ENCODE measurements around the gene TPCN2.
"Not testable (repeated sequence)": the region's sequence is repeated elsewhere in the genome, so short reads cannot be mapped to it uniquely, and the experiment has no call there.

TPCN2 gene

GRCh38 chr11:69073469-69073868 lies 24.7 kb downstream of the TPCN2 start:
- no peak for DNase-seq (ENCODE audit: low read depth in 2 of 2, low spot score in 1 of 2)

- no peak for DNase-seq (ENCODE audit: low read depth in 2 of 2, low spot score in 1 of 2)
These were observed 25.8 kb downstream of the TPCN2 start for GRCh38 chr11:69074375-69075140.

- no peak for DNase-seq (ENCODE audit: low read depth in 2 of 2, low spot score in 1 of 2)
These were observed 26.8 kb downstream of the TPCN2 start for GRCh38 chr11:69075421-69076128.

DNA sequence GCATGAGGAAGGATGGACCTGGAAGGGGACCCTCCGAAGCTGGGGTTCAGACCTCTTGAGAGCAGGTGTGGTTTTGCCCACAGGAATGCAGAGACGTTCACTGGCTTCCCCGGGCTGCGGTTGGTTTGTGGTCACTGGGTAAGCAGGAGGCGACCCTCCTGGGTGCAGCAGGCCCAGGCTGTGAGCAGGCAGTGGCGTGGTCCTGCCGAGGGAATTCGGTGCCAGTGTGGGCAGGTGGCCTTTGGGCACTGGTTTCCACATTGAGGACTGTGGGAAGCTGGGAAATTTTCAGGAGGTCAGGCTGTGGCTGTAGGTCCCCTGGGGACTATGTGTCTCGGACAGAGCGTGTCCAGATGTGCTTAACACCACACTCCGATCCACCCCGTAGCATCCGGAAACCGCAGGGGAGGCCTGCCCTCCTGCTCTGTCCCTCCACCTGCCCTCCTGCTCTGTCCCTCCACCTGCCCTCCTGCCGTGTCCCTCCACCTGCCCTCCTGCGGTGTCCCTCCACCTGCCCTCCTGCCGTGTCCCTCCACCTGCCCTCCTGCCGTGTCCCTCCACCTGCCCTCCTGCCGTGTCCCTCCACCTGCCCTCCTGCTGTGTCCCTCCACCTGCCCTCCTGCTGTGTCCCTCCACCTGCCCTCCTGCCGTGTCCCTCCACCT lies 27.5 kb downstream of the TPCN2 start:
- no peak for DNase-seq (ENCODE audit: low read depth in 2 of 2, low spot score in 1 of 2)

GRCh38 chr11:69076977-69077376 lies 28.2 kb downstream of the TPCN2 start:
- DNase-seq (ENCODE audit: low read depth in 2 of 2, low spot score in 1 of 2), result not testable (repeated sequence)

- no peak for DNase-seq (ENCODE audit: low read depth in 2 of 2, low spot score in 1 of 2)
These were observed 29.8 kb downstream of the TPCN2 start for GRCh38 chr11:69078508-69078907.

- DNase-seq (ENCODE audit: low read depth in 2 of 2, low spot score in 1 of 2), result no peak
These were observed 30.3 kb downstream of the TPCN2 start for GRCh38 chr11:69078930-69079605.

- no peak for DNase-seq (ENCODE audit: low read depth in 2 of 2, low spot score in 1 of 2)
These were observed 31.0 kb downstream of the TPCN2 start for GRCh38 chr11:69079661-69080256.

GRCh38 chr11:69080257-69080995 lies 31.7 kb downstream of the TPCN2 start:
- no peak for DNase-seq (ENCODE audit: low read depth in 2 of 2, low spot score in 1 of 2)

- no peak for DNase-seq (ENCODE audit: low read depth in 2 of 2, low spot score in 1 of 2)
These were observed 32.4 kb downstream of the TPCN2 start for GRCh38 chr11:69081180-69081579.

- no peak for DNase-seq (ENCODE audit: low read depth in 2 of 2, low spot score in 1 of 2)
These were observed 35.0 kb downstream of the TPCN2 start for GRCh38 chr11:69083531-69084247.

- DNase-seq (ENCODE audit: low read depth in 2 of 2, low spot score in 1 of 2), result no peak
These were observed 35.6 kb downstream of the TPCN2 start for GRCh38 chr11:69084371-69084770.

DNA sequence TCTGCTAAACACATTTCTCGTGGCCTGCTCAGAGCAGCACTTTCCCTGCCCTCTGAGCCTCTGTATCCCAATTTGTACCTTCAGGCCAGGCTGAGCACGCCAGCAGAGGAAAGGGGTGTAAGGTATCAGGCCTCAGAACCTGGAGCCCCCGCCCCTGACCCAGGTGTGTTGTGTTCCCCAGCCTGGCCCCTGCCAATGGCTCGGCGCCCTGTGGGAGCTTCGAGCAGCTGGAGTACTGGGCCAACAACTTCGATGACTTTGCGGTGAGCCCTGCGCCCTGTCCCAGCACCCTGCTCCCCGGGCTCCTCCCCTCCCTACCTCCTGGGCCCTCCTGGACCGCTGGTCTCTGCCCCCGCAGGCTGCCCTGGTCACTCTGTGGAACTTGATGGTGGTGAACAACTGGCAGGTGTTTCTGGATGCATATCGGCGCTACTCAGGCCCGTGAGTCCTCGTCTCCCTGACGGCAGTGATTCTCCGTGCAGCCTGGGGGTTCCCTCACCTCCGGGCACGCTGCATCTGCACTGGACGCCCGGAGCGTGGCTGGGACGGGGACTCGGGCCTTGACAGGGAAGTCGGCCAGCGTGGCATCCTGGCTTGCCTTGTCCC lies 36.9 kb downstream of the TPCN2 start:
- DNase-seq (ENCODE audit: low read depth in 2 of 2, low spot score in 1 of 2), result no peak

GRCh38 chr11:69086152-69087132 lies 37.7 kb downstream of the TPCN2 start:
- no peak for DNase-seq (ENCODE audit: low read depth in 2 of 2, low spot score in 1 of 2)

GRCh38 chr11:69087133-69087524 lies 38.4 kb downstream of the TPCN2 start:
- no peak for DNase-seq (ENCODE audit: low read depth in 2 of 2, low spot score in 1 of 2)

DNA sequence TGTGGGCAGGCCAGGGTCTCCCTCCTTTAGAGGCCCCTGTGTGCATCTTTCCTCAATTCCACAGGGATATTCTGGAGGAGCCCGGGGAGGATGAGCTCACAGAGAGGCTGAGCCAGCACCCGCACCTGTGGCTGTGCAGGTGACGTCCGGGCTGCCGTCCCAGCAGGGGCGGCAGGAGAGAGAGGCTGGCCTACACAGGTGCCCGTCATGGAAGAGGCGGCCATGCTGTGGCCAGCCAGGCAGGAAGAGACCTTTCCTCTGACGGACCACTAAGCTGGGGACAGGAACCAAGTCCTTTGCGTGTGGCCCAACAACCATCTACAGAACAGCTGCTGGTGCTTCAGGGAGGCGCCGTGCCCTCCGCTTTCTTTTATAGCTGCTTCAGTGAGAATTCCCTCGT lies 39.1 kb downstream of the TPCN2 start:
- no peak for DNase-seq (ENCODE audit: low read depth in 2 of 2, low spot score in 1 of 2)

DNA sequence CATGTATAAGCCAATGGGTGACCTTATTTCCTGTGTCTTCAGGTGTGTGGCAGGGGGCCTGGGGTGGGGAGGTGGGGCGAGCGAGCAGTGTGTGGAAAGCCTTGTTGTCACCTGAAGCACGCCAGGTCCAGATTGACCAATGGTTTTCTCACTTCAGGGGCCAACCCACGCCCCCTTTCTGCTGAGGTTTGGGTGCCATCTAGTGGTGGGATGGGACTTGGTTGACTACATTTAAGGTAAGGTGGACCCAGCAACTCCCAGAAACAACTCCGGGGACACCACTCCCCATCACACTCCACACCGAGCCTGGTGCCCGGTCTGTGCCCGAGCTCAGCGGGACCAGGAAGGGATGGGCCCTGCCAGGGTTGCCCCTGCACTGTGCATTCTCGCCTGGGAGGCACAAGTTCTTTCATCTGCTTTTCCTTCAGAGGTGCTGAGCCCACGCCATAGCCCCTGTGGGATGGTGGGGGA lies 40.0 kb downstream of the TPCN2 start:
- DNase-seq (ENCODE audit: low read depth in 2 of 2, low spot score in 1 of 2), result peak; percentile 11 to 21

- no peak for DNase-seq (ENCODE audit: low read depth in 2 of 2, low spot score in 1 of 2)
These were observed 40.5 kb downstream of the TPCN2 start for GRCh38 chr11:69089258-69089657.
